Retinal pigment epithelial cell (primary cell): ENCODE data around the gene TOM1L2.

ENCODE experiments used
- DNase-seq: peaks from one replicate; pipeline ENCODE4 v3.0.0-alpha.2; 2010; ENCODE audit warnings: low read depth
- H3K4me3 ChIP-seq: 2 replicates; pipeline ENCODE4 v1.5.1; 2011; ENCODE audit warnings: mild to moderate bottlenecking, low read length, control low read depth, moderate library complexity
- TF ChIP-seq, protein P1 (sequence below): conservative IDR thresholded peaks from 2 replicates; pipeline ENCODE4 v1.5.1; 2011; ENCODE audit warnings: low read depth, low read length, control low read depth, inconsistent platforms

TOM1L2 gene

DNA sequence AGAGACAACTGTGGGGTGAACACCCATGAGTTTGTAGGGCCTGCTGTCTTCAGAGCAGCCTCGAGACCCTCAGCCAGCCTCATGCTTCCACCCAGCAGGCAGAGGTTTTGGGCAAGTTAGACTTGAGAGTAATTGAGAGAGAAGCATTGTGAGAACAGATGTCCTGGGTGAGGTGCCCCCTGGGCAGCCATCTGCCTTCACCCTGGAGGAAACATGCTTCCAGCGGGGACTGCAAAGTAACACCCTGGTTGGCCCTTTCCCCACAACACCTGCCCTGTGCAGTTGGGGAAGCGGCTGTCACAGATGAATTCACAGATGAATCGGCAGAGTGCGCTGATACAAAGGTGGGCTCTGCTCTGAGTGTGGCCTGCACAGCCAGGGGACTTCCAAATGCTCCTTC lies 43.4 kb upstream of the TOM1L2 start:
- no peak for DNase-seq
- H3K4me3 ChIP-seq, result no peak overlapping the region
- TF ChIP-seq, protein P1, sequence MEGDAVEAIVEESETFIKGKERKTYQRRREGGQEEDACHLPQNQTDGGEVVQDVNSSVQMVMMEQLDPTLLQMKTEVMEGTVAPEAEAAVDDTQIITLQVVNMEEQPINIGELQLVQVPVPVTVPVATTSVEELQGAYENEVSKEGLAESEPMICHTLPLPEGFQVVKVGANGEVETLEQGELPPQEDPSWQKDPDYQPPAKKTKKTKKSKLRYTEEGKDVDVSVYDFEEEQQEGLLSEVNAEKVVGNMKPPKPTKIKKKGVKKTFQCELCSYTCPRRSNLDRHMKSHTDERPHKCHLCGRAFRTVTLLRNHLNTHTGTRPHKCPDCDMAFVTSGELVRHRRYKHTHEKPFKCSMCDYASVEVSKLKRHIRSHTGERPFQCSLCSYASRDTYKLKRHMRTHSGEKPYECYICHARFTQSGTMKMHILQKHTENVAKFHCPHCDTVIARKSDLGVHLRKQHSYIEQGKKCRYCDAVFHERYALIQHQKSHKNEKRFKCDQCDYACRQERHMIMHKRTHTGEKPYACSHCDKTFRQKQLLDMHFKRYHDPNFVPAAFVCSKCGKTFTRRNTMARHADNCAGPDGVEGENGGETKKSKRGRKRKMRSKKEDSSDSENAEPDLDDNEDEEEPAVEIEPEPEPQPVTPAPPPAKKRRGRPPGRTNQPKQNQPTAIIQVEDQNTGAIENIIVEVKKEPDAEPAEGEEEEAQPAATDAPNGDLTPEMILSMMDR, result no peak

DNA sequence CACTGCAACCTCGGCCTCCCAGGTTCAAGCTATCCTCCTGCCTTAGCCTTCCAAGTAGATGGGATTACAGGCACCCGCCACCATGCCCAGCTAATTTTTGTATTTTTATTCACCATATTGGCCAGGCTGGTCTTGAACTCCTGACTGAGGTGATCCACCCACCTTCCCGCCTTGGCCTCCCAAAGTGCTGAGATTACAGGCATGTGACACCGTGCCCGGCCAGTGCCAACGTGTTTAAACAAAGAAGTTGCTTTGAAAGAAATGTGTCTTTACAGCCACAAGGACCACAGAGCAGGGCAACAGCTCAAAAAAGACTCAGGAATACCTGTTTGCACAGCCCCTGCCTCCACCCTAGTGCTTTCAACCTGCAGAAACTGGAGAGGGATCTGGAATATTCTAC lies 41.8 kb upstream of the TOM1L2 start:
- H3K4me3 ChIP-seq, result no peak overlapping the region
- TF ChIP-seq, protein P1, result no peak
- DNase-seq, result no peak

DNA sequence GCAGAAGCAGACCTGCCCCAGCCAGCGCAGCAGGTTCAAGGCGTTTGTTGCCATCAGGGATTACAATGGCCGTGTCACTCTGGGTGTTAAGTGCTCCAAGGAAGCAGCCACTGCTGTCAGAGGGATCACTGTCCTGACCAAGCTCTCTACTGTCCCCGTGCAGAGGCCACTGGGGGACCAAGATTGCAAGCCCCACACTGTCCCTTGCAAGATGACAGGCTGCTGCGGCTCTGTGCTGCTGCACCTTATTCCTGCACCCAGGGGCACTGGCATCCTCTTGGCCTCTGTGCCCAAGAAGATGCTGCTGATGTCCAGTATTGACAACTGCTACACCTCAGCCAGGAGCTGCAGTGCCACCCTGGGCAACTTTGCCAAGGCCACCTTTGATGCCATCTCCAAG lies 39.1 kb upstream of the TOM1L2 start:
- TF ChIP-seq, protein P1, result no peak

DNA sequence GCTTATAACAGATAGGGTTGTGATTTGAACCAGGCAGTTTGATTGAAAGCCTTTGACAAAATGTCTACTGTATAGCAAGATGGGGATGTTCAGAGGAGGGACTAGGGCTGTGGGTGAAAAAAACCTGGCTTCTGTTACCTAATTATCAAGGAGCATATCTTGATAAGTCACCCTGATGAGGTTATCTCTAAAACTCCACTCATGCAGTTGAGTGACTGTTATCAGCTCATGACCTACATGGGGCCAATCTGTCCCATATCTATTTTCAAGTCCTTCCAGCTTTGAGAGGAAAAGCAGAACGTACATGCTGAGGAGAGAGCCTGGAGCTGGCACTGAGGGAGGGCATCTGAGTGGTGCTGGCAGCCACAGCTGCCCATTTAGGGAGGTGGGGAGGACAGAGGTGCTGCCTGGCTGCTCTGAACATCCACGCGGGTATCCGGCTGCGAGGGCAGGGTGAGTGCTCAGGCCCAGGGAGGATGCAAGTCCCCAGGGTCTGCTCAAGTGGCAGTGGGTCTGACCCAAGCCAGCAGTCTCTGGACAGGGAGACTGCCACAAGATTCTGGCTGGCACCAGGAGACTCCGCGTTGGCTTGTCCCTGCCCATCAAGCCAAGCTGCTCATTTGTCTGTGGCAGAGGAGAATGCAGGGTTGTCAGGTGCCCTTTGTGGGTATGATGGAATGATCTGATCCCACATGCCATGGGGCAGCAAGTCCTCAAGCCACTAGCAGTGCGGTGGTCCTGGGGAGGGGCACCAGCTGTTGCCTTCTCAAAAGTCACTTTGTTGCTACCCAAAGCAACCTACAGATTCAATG lies 37.6 kb upstream of the TOM1L2 start:
- TF ChIP-seq, protein P1, result no peak
- no peak for DNase-seq
- H3K4me3 ChIP-seq, result no peak overlapping the region

More for the DNA sequence above, 39.1 kb upstream of the TOM1L2 start:
- DNase-seq, result no peak
- H3K4me3 ChIP-seq, result no peak overlapping the region

DNA sequence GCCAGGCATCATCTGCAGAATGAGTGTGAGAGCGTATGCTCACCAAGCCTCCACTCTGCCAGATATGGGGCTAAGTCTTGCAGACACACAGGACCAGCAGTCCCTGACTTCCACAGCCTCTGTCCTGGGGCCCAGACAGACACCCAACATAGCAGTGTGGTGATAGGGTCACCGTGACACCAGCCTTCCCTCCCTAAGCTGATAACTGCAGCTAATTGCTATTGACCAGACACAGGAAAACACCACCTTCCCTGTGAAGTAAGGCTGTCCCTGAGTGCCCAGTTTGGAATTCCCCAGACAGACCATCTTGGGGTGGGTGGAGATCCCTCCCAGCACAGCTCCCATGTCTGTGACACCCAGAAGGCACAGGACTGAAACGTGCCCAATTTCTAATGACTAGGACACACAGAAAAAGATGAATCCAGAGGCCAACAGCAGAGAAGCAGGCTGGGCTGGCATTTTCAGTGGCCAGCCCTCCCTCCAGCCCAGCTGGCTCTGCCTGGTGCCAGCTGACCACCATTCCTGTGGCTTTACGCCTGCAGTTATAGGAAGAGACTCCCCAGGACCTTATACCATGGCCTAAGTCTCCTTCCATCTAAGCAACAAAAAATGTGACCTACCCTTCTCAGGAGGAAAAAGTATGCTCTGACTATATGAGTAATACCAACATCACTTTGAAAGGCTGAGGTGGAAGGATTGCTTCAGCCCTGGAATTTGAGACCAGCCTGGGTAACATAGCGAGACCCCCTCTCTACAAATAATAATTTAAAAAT lies 36.5 kb upstream of the TOM1L2 start:
- TF ChIP-seq, protein P1, result no peak
- H3K4me3 ChIP-seq, result no peak overlapping the region
- no peak for DNase-seq

DNA sequence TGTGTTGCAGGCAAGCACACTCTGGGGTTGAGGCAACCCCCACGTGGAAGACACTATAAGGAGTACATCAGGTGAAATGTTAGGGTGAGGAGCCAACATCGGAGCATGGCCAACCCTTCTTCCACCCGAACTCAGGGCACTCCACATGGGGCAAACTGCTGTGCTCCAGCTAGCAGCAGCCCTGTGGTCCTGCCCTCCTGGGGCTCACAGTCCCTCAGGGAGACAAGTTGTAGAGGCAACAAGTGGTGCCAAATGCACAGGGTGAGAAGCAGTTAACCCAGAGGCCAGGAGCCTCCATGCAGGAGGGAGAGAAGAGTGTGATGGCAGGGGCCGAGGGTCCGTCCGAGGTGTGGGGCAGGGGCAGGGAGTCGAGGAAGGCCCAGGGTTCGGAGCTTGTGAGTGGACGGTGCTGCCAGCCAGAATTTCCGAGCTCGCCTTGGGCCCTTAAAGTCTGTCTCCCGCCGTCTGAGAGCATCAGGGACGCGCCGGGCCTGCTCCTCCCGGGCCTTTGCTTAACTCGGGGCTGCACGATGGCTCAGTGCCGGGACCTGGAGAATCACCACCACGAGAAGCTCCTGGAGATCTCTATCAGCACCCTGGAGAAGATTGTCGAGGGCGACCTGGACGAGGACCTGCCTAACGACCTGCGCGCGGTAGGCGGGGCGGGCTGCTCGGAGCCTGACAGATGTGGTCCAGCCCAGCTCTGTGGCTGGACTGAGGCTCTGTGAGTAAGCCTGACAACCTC lies 34.5 kb upstream of the TOM1L2 start:
- no peak for DNase-seq
- TF ChIP-seq, protein P1, result no peak
- H3K4me3 ChIP-seq, result no peak overlapping the region
